Colonic mucosa (tissue), 4 donors: ENCODE results near the gene PMF1. TPM values are rescaled to one million over a fixed set of nuclear protein-coding genes. Genes with fewer than 3 reads are reported as not detected.
A peak's percentile ranks its signal among the peaks of the same experiment; 100 is the strongest.

Source experiments
- DNase-seq: peaks from one replicate; pipeline ENCODE4 v3.0.0-alpha.2; 2020
- H3K27ac ChIP-seq: fragments of 200-600 bp; one replicate; pipeline ENCODE4 v1.8.0; 2021
- H3K27me3 ChIP-seq: fragments of 200-600 bp; one replicate; pipeline ENCODE4 v1.8.0; 2021
- H3K36me3 ChIP-seq: fragments of 200-600 bp; one replicate; pipeline ENCODE4 v1.8.0; 2021
- H3K4me1 ChIP-seq: fragments of 200-600 bp; one replicate; pipeline ENCODE4 v1.8.0; 2021; ENCODE audit warnings: mild to moderate bottlenecking
- H3K4me3 ChIP-seq: fragments of 200-600 bp; one replicate; pipeline ENCODE4 v1.8.0; 2021
- H3K9ac ChIP-seq, 2 donors: one replicate each; pipeline ENCODE4 v1.7.0; 2013; ENCODE audit warnings: control low read depth in 2 of 2, low read depth in 2 of 2, low read length in 2 of 2
- H3K9me3 ChIP-seq: fragments of 200-600 bp; one replicate; pipeline ENCODE4 v1.8.0; 2021
- CTCF ChIP-seq: fragments of 200-600 bp; IDR thresholded peaks from one replicate; pipeline ENCODE4 v1.8.0; 2022; ENCODE audit warnings: antibody characterized with exemption, mild to moderate bottlenecking
- intact Hi-C: fragments of 100-400 bp; cut with DNase I; formaldehyde crosslinking; loops from one replicate; pipeline ENCODE4 v1.14.1; 2022
- total RNA-seq, 2 donors: library from RNA; stranded (reverse); fragmentation: NEBNext Ultra II Directional in 1 of 2; extraction: Animal tissue kit (Norgen Biotek cat#: 25700) in 1 of 2; gene quantifications; one replicate each; pipeline ENCODE4 v1.2.1, GENCODE V29; 2021
- donor health status: healthy.
- donor health status: DM: no; HTN: no; CAD: no.
- donor health status: DM: no; HTN: no; CAD: no.

Gene PMF1
- total RNA-seq, 2 donors from 2014 or later = 44.4 to 49.4 TPM

- Histone ChIP-seq H3K27ac (no peak overlapping the region), H3K9me3 (no peaks in the 10 kb centered on the region), H3K27me3 (peaks cover 13% of the 10 kb centered on the region), H3K9ac (no peak overlapping the region), H3K4me3 (no peak overlapping the region), H3K4me1 (peaks cover 9% of the 10 kb centered on the region), H3K36me3 (no peaks in the 10 kb centered on the region)
- intact Hi-C loops = no loop called here
- no peak for DNase-seq
- no peak for TF ChIP-seq CTCF
Measured at GRCh38 chr1:156244712-156245111, 31.9 kb downstream of the PMF1 start.

- Histone ChIP-seq H3K27me3 (peaks cover 13% of the 10 kb centered on the region), H3K9ac (peak overlapping the region; percentile 5 to 56), H3K9me3 (no peaks in the 10 kb centered on the region), H3K4me1 (peaks cover 9% of the 10 kb centered on the region), H3K36me3 (no peaks in the 10 kb centered on the region), H3K4me3 (peak overlapping the region; percentile 31), H3K27ac (no peak overlapping the region)
- DNase-seq = peak; percentile 29
- intact Hi-C loops = no loop called here
- TF ChIP-seq CTCF = no peak
Measured at GRCh38 chr1:156245451-156246232, 32.8 kb downstream of the PMF1 start.

GRCh38 chr1:156246241-156246780 is 33.5 kb downstream of the PMF1 start:
- TF ChIP-seq CTCF = no peak
- intact Hi-C loops = no loop called here
- H3K27ac ChIP-seq = no peak overlapping the region
- no peak overlapping the region for H3K4me3 ChIP-seq
- no peak for DNase-seq
- peak overlapping the region; percentile 2 to 40 for H3K9ac ChIP-seq
- H3K4me1 ChIP-seq = peaks cover 9% of the 10 kb centered on the region
- H3K36me3 ChIP-seq = peaks cover 6% of the 10 kb centered on the region
- no peaks in the 10 kb centered on the region for H3K9me3 ChIP-seq
- H3K27me3 ChIP-seq = peaks cover 13% of the 10 kb centered on the region

GRCh38 chr1:156246781-156247459 is 34.1 kb downstream of the PMF1 start:
- Histone ChIP-seq H3K9me3 (no peaks in the 10 kb centered on the region), H3K27me3 (peaks cover 13% of the 10 kb centered on the region), H3K36me3 (peaks cover 12% of the 10 kb centered on the region), H3K9ac (no peak overlapping the region), H3K4me1 (peaks cover 9% of the 10 kb centered on the region), H3K4me3 (no peak overlapping the region), H3K27ac (no peak overlapping the region)
- DNase-seq = no peak
- intact Hi-C loops = no loop called here
- no peak for TF ChIP-seq CTCF

- Histone ChIP-seq H3K27ac (no peak within 1 kb of the TSS), H3K9ac (no peak within 1 kb of the TSS), H3K4me3 (no peak within 1 kb of the TSS), H3K4me1 (peaks cover 9% of the 10 kb centered on the region), H3K36me3 (peaks cover 16% of the 10 kb centered on the region), H3K9me3 (no peaks in the 10 kb centered on the region), H3K27me3 (peaks cover 13% of the 10 kb centered on the region)
- intact Hi-C loops = no loop called here
- no peak for DNase-seq
- no peak for TF ChIP-seq CTCF
Measured at GRCh38 chr1:156247460-156248322, 34.9 kb downstream of the PMF1 start, which contains the start of gene PAQR6. PAQR6 (minus strand) TSS chr1:156248056; CDS start chr1:156246731, 1,325 bp downstream.
